Parathyroid adenoma (tissue), 2 donors: ENCODE measurements around the gene PTH1R.

Experiments used
- H2AFZ ChIP-seq: fragments of 300-600 bp; sonication (generic); one replicate; pipeline ENCODE4 v1.7.0; 2017; ENCODE audit warnings: antibody characterized with exemption, mild to moderate bottlenecking
- H3K27ac ChIP-seq: fragments of 300-600 bp; sonication (generic); one replicate; pipeline ENCODE4 v1.7.0; 2017
- H3K27me3 ChIP-seq: fragments of 300-600 bp; sonication (generic); one replicate; pipeline ENCODE4 v1.7.0; 2017; ENCODE audit warnings: low read length; ENCODE audit not compliant: control insufficient read depth, insufficient read depth
- H3K36me3 ChIP-seq: fragments of 300-600 bp; sonication (generic); one replicate; pipeline ENCODE4 v1.7.0; 2017; ENCODE audit warnings: low read length; ENCODE audit not compliant: control insufficient read depth, insufficient read depth
- H3K4me1 ChIP-seq: fragments of 300-600 bp; sonication (generic); one replicate; pipeline ENCODE4 v1.7.0; 2017; ENCODE audit warnings: control low read depth
- H3K4me2 ChIP-seq: fragments of 300-600 bp; sonication (generic); one replicate; pipeline ENCODE4 v1.7.0; 2017; ENCODE audit warnings: low read length
- H3K4me3 ChIP-seq: fragments of 300-600 bp; sonication (generic); one replicate; pipeline ENCODE4 v1.7.0; 2017; ENCODE audit warnings: low read depth, low read length
- H3K79me2 ChIP-seq: fragments of 300-600 bp; sonication (generic); one replicate; pipeline ENCODE4 v1.7.0; 2017; ENCODE audit warnings: control low read depth
- H3K9ac ChIP-seq: fragments of 300-600 bp; sonication (generic); one replicate; pipeline ENCODE4 v1.7.0; 2017; ENCODE audit warnings: mild to moderate bottlenecking
- H3K9me3 ChIP-seq: fragments of 300-600 bp; sonication (generic); one replicate; pipeline ENCODE4 v1.7.0; 2017; ENCODE audit warnings: low read length; ENCODE audit not compliant: control insufficient read depth
- CTCF ChIP-seq: fragments of 300-600 bp; sonication (generic); IDR thresholded peaks from one replicate; pipeline ENCODE4 v1.7.0; 2017; ENCODE audit warnings: antibody characterized with exemption, mild to moderate bottlenecking
- donor health status: primary hyperparathyroidism.

The PTH1R gene

DNA sequence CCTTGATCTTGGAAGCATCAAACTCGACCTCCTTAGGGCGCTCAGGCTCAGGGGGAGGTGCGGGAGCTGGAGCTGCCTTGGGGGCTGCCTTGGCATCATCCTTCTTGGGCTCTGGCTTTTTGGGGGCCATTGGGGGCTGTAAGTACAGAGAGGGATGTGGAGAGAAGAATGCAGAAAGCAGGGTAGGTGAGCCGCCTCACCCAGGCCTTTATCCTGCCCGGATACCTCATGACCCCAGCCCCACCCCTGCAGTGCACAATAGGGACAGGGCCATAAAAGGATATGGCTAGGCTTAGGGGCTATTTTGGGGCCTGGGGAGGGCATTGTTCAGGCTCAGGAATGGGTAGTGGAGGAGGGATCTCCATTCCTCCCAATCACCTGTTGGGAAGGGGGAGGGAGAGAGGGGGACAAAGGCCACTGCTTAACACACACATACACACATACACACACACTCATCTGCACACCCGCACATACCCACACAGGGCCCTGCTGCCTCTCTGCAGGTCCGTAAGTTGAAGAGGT, 14.2 kb upstream of the PTH1R start, which contains the start of gene MYL3:
Gene MYL3, minus strand, starts transcription at position 184 of the 522 bp plus-strand sequence. Its CDS starts 54 bp downstream, at position 130.
- H3K79me2 ChIP-seq, result no peaks in the 10 kb centered on the region
- H2AFZ ChIP-seq, result no peak within 1 kb of the TSS
- H3K36me3 ChIP-seq, result no peaks in the 10 kb centered on the region
- H3K4me3 ChIP-seq, result no peak within 1 kb of the TSS
- no peaks in the 10 kb centered on the region for H3K9me3 ChIP-seq
- TF ChIP-seq CTCF, result no peak
- no peaks in the 10 kb centered on the region for H3K27me3 ChIP-seq
- no peak within 1 kb of the TSS for H3K9ac ChIP-seq
- H3K27ac ChIP-seq, result no peak within 1 kb of the TSS
- peaks cover 12% of the 10 kb centered on the region for H3K4me1 ChIP-seq
- H3K4me2 ChIP-seq, result no peak within 1 kb of the TSS

- H3K9me3 ChIP-seq, result no peaks in the 10 kb centered on the region
- no peak overlapping the region for H3K4me2 ChIP-seq
- no peaks in the 10 kb centered on the region for H3K79me2 ChIP-seq
- H3K4me3 ChIP-seq, result no peak overlapping the region
- H3K9ac ChIP-seq, result no peak overlapping the region
- peaks cover 12% of the 10 kb centered on the region for H3K4me1 ChIP-seq
- no peak for TF ChIP-seq CTCF
- H3K36me3 ChIP-seq, result no peaks in the 10 kb centered on the region
- H2AFZ ChIP-seq, result peak overlapping the region; percentile 90
- no peaks in the 10 kb centered on the region for H3K27me3 ChIP-seq
- H3K27ac ChIP-seq, result peak overlapping the region; percentile 16
These were observed 13.2 kb upstream of the PTH1R start for GRCh38 chr3:46864061-46864881.

- Histone ChIP-seq H3K4me3 (no peak overlapping the region), H2AFZ (peak overlapping the region; percentile 90), H3K9me3 (no peaks in the 10 kb centered on the region), H3K27ac (peak overlapping the region; percentile 29), H3K79me2 (no peaks in the 10 kb centered on the region), H3K27me3 (no peaks in the 10 kb centered on the region), H3K9ac (no peak overlapping the region), H3K4me2 (no peak overlapping the region), H3K4me1 (peaks cover 12% of the 10 kb centered on the region), H3K36me3 (no peaks in the 10 kb centered on the region)
- no peak for TF ChIP-seq CTCF
These were observed 12.5 kb upstream of the PTH1R start for GRCh38 chr3:46865031-46865507.

- H3K9ac ChIP-seq, result no peak overlapping the region
These were observed 12.0 kb upstream of the PTH1R start for GRCh38 chr3:46865546-46865945.

More at GRCh38 chr3:46865546-46865945, 12.0 kb upstream of the PTH1R start:
- Histone ChIP-seq H3K27me3 (no peaks in the 10 kb centered on the region), H3K27ac (peak overlapping the region; percentile 29), H3K36me3 (no peaks in the 10 kb centered on the region), H3K4me2 (no peak overlapping the region), H2AFZ (peak overlapping the region; percentile 90), H3K79me2 (no peaks in the 10 kb centered on the region), H3K4me1 (peaks cover 12% of the 10 kb centered on the region), H3K4me3 (no peak overlapping the region), H3K9me3 (no peaks in the 10 kb centered on the region)
- no peak for TF ChIP-seq CTCF
